Keratinocyte (primary cell): ENCODE results near the gene HERPUD1.

Experiments used
- EZH2 ChIP-seq: IDR thresholded peaks from one replicate; pipeline ENCODE4 v1.6.1; 2012; ENCODE audit warnings: inconsistent platforms, mild to moderate bottlenecking, low read length, moderate library complexity
- TF ChIP-seq, protein P1 (sequence below), 3 experiments: IDR thresholded peaks in 1 of 3; conservative IDR thresholded peaks in 1 of 3; optimal IDR thresholded peaks in 1 of 3; 2 replicates in 2 of 3; 3 replicates in 1 of 3; pipeline versions ENCODE3 to v1.5.1; 2011; ENCODE audit warnings: low read length in 3 of 3, mild to moderate bottlenecking in 3 of 3, moderate library complexity in 2 of 3, control low read depth in 1 of 3, inconsistent platforms in 1 of 3; ENCODE audit not compliant: insufficient read depth in 2 of 3; ENCODE audit errors: extremely low read depth in 1 of 3

DNA sequence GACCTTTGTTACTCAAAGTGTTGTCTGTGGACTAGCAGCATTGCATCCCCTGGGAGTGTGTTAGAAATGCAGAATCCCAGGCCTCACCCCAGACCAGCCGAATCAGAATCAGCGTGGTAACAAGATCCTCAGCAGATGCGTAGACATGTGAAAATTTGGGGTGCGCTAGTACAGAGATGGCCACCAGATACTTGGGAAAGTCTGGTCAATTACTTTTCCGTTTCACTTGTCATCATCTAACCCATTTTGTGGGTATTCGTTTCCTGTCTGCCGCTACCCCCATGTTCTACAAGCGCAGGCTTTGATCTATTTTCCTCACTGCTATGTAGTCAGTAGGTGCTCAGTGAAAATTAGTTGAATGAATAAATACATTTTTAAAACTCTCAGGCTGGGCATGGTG, 33.1 kb upstream of the HERPUD1 start:
- TF ChIP-seq, protein P1, sequence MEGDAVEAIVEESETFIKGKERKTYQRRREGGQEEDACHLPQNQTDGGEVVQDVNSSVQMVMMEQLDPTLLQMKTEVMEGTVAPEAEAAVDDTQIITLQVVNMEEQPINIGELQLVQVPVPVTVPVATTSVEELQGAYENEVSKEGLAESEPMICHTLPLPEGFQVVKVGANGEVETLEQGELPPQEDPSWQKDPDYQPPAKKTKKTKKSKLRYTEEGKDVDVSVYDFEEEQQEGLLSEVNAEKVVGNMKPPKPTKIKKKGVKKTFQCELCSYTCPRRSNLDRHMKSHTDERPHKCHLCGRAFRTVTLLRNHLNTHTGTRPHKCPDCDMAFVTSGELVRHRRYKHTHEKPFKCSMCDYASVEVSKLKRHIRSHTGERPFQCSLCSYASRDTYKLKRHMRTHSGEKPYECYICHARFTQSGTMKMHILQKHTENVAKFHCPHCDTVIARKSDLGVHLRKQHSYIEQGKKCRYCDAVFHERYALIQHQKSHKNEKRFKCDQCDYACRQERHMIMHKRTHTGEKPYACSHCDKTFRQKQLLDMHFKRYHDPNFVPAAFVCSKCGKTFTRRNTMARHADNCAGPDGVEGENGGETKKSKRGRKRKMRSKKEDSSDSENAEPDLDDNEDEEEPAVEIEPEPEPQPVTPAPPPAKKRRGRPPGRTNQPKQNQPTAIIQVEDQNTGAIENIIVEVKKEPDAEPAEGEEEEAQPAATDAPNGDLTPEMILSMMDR (optimal IDR thresholded peaks at IDR 0.05 in 1 of 3, IDR thresholded peaks at IDR 0.05 in 1 of 3, conservative IDR thresholded peaks at IDR 0.05 in 1 of 3; ENCODE audit: extremely low read depth in 1 of 3, insufficient read depth in 2 of 3, low read length in 3 of 3) = no peak
- no peak for TF ChIP-seq EZH2
